IMR-90 (cell line): Measurements from ENCODE around the gene TMEM132A. TPM values are rescaled to one million over a fixed set of nuclear protein-coding genes. Genes with fewer than 3 reads are reported as not detected.

Experiments used
- ATAC-seq: fragments of 200-7000 bp; cut with Tn5 transposase; 2 replicates; pipeline ENCODE4 v1.9.1; 2020; ENCODE audit warnings: low read depth, mild to moderate bottlenecking, moderate library complexity
- BruUV-seq: library from RNA; stranded (reverse); fragments of 400-500 nt; replicated peaks from 2 replicates; lab custom pipeline; 2021; lab: Mats Ljungman, UMichigan
- CTCF ChIA-PET: fragments of 300-600 bp; formaldehyde crosslinking; extraction: SDS; loops from one replicate; lab custom pipeline; 2021; ENCODE audit warnings: antibody characterized with exemption; lab: Yijun Ruan, JAX
- POLR2A ChIA-PET: fragments of 300-600 bp; sonication (Branson Sonifier 250); formaldehyde crosslinking; loops from one replicate; lab custom pipeline; 2022; ENCODE audit warnings: antibody characterized with exemption; ENCODE audit not compliant: unreplicated experiment; lab: Charles Lee
- DNase-seq: peaks from one replicate; pipeline ENCODE4 v3.0.0; 2013
- H2AFZ ChIP-seq: replicated peaks from 2 replicates; pipeline ENCODE3; 2013; ENCODE audit warnings: low read length, mild to moderate bottlenecking; ENCODE audit not compliant: poor library complexity
- H2AK5ac ChIP-seq: 2 replicates; pipeline ENCODE4 v1.6.1; 2013; ENCODE audit warnings: low read depth, low read length, inconsistent platforms
- H2AK9ac ChIP-seq: replicated peaks from 2 replicates; pipeline ENCODE3; 2013; ENCODE audit warnings: mild to moderate bottlenecking, low read depth, low read length, moderate library complexity; ENCODE audit not compliant: poor library complexity
- H2BK120ac ChIP-seq: 2 replicates; pipeline ENCODE4 v1.6.1; 2013; ENCODE audit warnings: low read depth, low read length, inconsistent platforms
- H2BK15ac ChIP-seq: 3 replicates; pipeline ENCODE4 v1.6.1; 2013; ENCODE audit warnings: low read depth, low read length, inconsistent platforms
- H2BK20ac ChIP-seq: 2 replicates; pipeline ENCODE4 v1.6.1; 2013; ENCODE audit warnings: low read depth, mild to moderate bottlenecking, inconsistent platforms, low read length, moderate library complexity
- H2BK5ac ChIP-seq: 2 replicates; pipeline ENCODE4 v1.6.1; 2013; ENCODE audit warnings: mild to moderate bottlenecking, low read depth, low read length, inconsistent platforms; ENCODE audit not compliant: poor library complexity, severe bottlenecking
- H3K14ac ChIP-seq: replicated peaks from 2 replicates; pipeline ENCODE4 v1.6.1; 2013; ENCODE audit warnings: low read depth, low read length, inconsistent platforms
- H3K18ac ChIP-seq: 2 replicates; pipeline ENCODE4 v1.6.1; 2013; ENCODE audit warnings: low read depth, low read length, control low read depth
- H3K23ac ChIP-seq: 2 replicates; pipeline ENCODE4 v1.6.1; 2013; ENCODE audit warnings: low read depth, low read length, inconsistent platforms
- H3K27ac ChIP-seq: 2 replicates; pipeline ENCODE4 v1.5.1; 2013; ENCODE audit warnings: mild to moderate bottlenecking, control low read depth, low read length; ENCODE audit not compliant: insufficient read depth
- H3K27me3 ChIP-seq: 2 replicates; pipeline ENCODE4 v1.6.1; 2013; ENCODE audit warnings: low read length; ENCODE audit not compliant: control insufficient read depth, insufficient read depth
- H3K36me3 ChIP-seq: 2 replicates; pipeline ENCODE4 v1.6.1; 2013; ENCODE audit warnings: low read length, mixed read lengths; ENCODE audit not compliant: control insufficient read depth, insufficient read depth
- H3K4ac ChIP-seq: 2 replicates; pipeline ENCODE4 v1.6.1; 2013; ENCODE audit warnings: low read depth, low read length, inconsistent platforms
- H3K4me1 ChIP-seq: 2 replicates; pipeline ENCODE4 v1.6.1; 2013; ENCODE audit warnings: low read length, mixed read lengths; ENCODE audit not compliant: control insufficient read depth, insufficient read depth
- H3K4me2 ChIP-seq: 2 replicates; pipeline ENCODE4 v1.6.1; 2013; ENCODE audit warnings: low read depth, mild to moderate bottlenecking, control low read depth, low read length, moderate library complexity
- H3K4me3 ChIP-seq: 2 replicates; pipeline ENCODE4 v1.5.1; 2013; ENCODE audit warnings: low read depth, mild to moderate bottlenecking, control low read depth, low read length, moderate library complexity; ENCODE audit not compliant: insufficient read depth
- H3K56ac ChIP-seq: 2 replicates; pipeline ENCODE4 v1.6.1; 2013; ENCODE audit warnings: low read length, inconsistent platforms; ENCODE audit not compliant: insufficient read depth; ENCODE audit errors: extremely low read depth
- H3K79me1 ChIP-seq, 2 experiments: 2 replicates each; pipeline ENCODE4 v1.6.1; 2013; ENCODE audit warnings: low read length in 2 of 2, inconsistent platforms in 1 of 2, low read depth in 1 of 2
- H3K9ac ChIP-seq: 2 replicates; pipeline ENCODE4 v1.6.1; 2013; ENCODE audit warnings: low read depth, low read length, control low read depth
- H3K9me1 ChIP-seq: 2 replicates; pipeline ENCODE4 v1.6.1; 2013; ENCODE audit warnings: low read length, inconsistent platforms; ENCODE audit not compliant: insufficient read depth
- H3K9me3 ChIP-seq: 2 replicates; pipeline ENCODE4 v1.6.1; 2013; ENCODE audit warnings: low read length; ENCODE audit not compliant: control insufficient read depth, insufficient read depth
- H4K20me1 ChIP-seq: 2 replicates; pipeline ENCODE4 v1.6.1; 2013; ENCODE audit warnings: low read length, inconsistent platforms; ENCODE audit not compliant: insufficient read depth
- H4K5ac ChIP-seq: 2 replicates; pipeline ENCODE4 v1.6.1; 2013; ENCODE audit warnings: mild to moderate bottlenecking, low read depth, low read length, control low read depth
- H4K8ac ChIP-seq, 2 experiments: 2 replicates each; pipeline ENCODE4 v1.6.1; 2013; ENCODE audit warnings: low read depth in 2 of 2, low read length in 2 of 2, control low read depth in 1 of 2, inconsistent platforms in 1 of 2
- H4K91ac ChIP-seq: 2 replicates; pipeline ENCODE4 v1.6.1; 2013; ENCODE audit warnings: low read depth, low read length, inconsistent platforms; ENCODE audit not compliant: insufficient read depth
- BHLHE40 ChIP-seq: fragments of 150-350 bp; IDR thresholded peaks from 2 replicates; pipeline ENCODE4 v1.6.1; 2016; ENCODE audit warnings: mild to moderate bottlenecking, low read depth, low read length
- CEBPB ChIP-seq: IDR thresholded peaks from 2 replicates; pipeline ENCODE4 v1.6.1; 2012; ENCODE audit warnings: low read depth, low read length, improper control_type of control experiment
- CTCF ChIP-seq: conservative IDR thresholded peaks from 2 replicates; pipeline ENCODE4 v1.5.1; 2012; ENCODE audit warnings: mild to moderate bottlenecking, low read depth, low read length, improper control_type of control experiment
- MAFK ChIP-seq: IDR thresholded peaks from 2 replicates; pipeline ENCODE4 v1.6.1; 2012; ENCODE audit warnings: low read depth, low read length, improper control_type of control experiment
- MAZ ChIP-seq: IDR thresholded peaks from 2 replicates; pipeline ENCODE4 v1.6.1; 2012; ENCODE audit warnings: low read depth, mild to moderate bottlenecking, low read length, improper control_type of control experiment, moderate library complexity, borderline replicate concordance
- MXI1 ChIP-seq: IDR thresholded peaks from 2 replicates; pipeline ENCODE4 v1.6.1; 2012; ENCODE audit warnings: low read depth, mild to moderate bottlenecking, low read length, moderate library complexity, borderline replicate concordance
- NFE2L2 ChIP-seq: fragments of 150-350 bp; IDR thresholded peaks from 2 replicates; pipeline ENCODE4 v1.6.1; 2016; ENCODE audit warnings: low read depth, mild to moderate bottlenecking, low read length
- POLR2A ChIP-seq: IDR thresholded peaks from 2 replicates; pipeline ENCODE4 v1.6.1; 2012; ENCODE audit warnings: mild to moderate bottlenecking, low read depth, low read length
- RAD21 ChIP-seq: IDR thresholded peaks from 2 replicates; pipeline ENCODE4 v1.6.1; 2012; ENCODE audit warnings: low read length, improper control_type of control experiment
- SMC3 ChIP-seq: fragments of 150-350 bp; IDR thresholded peaks from 2 replicates; pipeline ENCODE4 v1.6.1; 2016; ENCODE audit warnings: low read depth, mild to moderate bottlenecking, antibody characterized with exemption, low read length, moderate library complexity
- USF2 ChIP-seq: fragments of 150-350 bp; IDR thresholded peaks from 2 replicates; pipeline ENCODE4 v1.6.1; 2017; ENCODE audit warnings: mild to moderate bottlenecking, antibody characterized with exemption, low read length, low read depth
- WGBS, 2 experiments: methylation state at CpG; one replicate each; pipeline versions ENCODE4 v1.1.5 to v1.1.7; 2013; ENCODE audit warnings: missing lambda C conversion rate in 2 of 2; ENCODE audit not compliant: insufficient read length in 1 of 2; ENCODE audit errors: extremely low coverage in 2 of 2; 5-methylcytosine and 5-hydroxymethylcytosine counted together
- dilution Hi-C: fragments of 300-500 bp; cut with HindIII; formaldehyde crosslinking; loops from one replicate; pipeline ENCODE4 v1.14.3; 2018; ENCODE audit warnings: low sequenced_read_pairs; ENCODE audit not compliant: unreplicated experiment
- in situ Hi-C: fragments of 300-500 bp; cut with MboI; formaldehyde crosslinking; loops from 3 replicates; pipeline ENCODE4 v1.14.3; 2019; ENCODE audit warnings: low sequenced_read_pairs, inconsistent platforms, mixed read lengths
- intact Hi-C: fragments of 100-400 bp; cut with micrococcal nuclease; formaldehyde crosslinking; loops from 2 replicates; pipeline ENCODE4 v1.10.0; 2022
- polyA plus RNA-seq, 3 experiments: library from polyadenylated mRNA; depleted of rRNA; stranded (reverse); fragments of >200 nt; gene quantifications; 2 replicates each; pipeline ENCODE4 v1.2.3, GENCODE V29; 2012; ENCODE audit warnings: low replicate concordance in 1 of 3
- total RNA-seq: library from RNA; depleted of rRNA; stranded (reverse); fragments of >200 nt; gene quantifications from 2 replicates; pipeline ENCODE4 v1.2.3, GENCODE V29; 2012
- TF ChIP-seq, protein P1 (sequence below): fragments of 150-350 bp; IDR thresholded peaks from 2 replicates; pipeline ENCODE4 v1.6.1; 2016; ENCODE audit warnings: low read depth, mild to moderate bottlenecking, low read length, moderate library complexity, borderline replicate concordance

TMEM132A gene
- total and polyA plus RNA-seq, 2 of the 4 experiments (the other 2 are of a cell fraction), result 7.7 to 64.2 TPM

GRCh38 chr11:60970890-60971289, 46.6 kb downstream of the TMEM132A start:
- Histone ChIP-seq H3K27me3 (peaks cover 41% of the 10 kb centered on the region), H2AK5ac (no peak overlapping the region), H3K36me3 (no peaks in the 10 kb centered on the region), H3K9me3 (no peaks in the 10 kb centered on the region; the same call in 1 of the 2 replicates), H3K14ac (no peak overlapping the region), H3K79me1 (no peaks in the 10 kb centered on the region), H3K9me1 (no peaks in the 10 kb centered on the region; the same call in 1 of the 2 replicates), H4K20me1 (no peaks in the 10 kb centered on the region), H2AK9ac (no peak overlapping the region), H3K56ac (no peak overlapping the region), H2BK120ac (no peak overlapping the region), H2BK20ac (no peak overlapping the region), H3K9ac (no peak overlapping the region), H3K23ac (no peak overlapping the region), H3K4me1 (no peaks in the 10 kb centered on the region), H4K91ac (no peak overlapping the region), H2BK15ac (no peak overlapping the region), H2BK5ac (no peak overlapping the region), H3K4ac (no peak overlapping the region), H3K27ac (no peak overlapping the region), H3K18ac (no peak overlapping the region), H3K4me2 (no peak overlapping the region), H3K4me3 (no peak overlapping the region), H2AFZ (no peak overlapping the region), H4K5ac (no peak overlapping the region), H4K8ac (no peak overlapping the region)
- WGBS, 2 experiments, result 59% methylated on average over 3 of the region's 5 CpGs; no CpG with 5 or more reads in 1 of the 2 experiments
- dilution Hi-C loops, result no loop called here
- intact Hi-C loops, result loop anchor here (1.0 to 2.0 kb wide), 3 partner anchors 158 to 216 kb away; no protein-coding TSS in a partner anchor
- TF ChIP-seq POLR2A, result no peak
- TF ChIP-seq, protein P1, sequence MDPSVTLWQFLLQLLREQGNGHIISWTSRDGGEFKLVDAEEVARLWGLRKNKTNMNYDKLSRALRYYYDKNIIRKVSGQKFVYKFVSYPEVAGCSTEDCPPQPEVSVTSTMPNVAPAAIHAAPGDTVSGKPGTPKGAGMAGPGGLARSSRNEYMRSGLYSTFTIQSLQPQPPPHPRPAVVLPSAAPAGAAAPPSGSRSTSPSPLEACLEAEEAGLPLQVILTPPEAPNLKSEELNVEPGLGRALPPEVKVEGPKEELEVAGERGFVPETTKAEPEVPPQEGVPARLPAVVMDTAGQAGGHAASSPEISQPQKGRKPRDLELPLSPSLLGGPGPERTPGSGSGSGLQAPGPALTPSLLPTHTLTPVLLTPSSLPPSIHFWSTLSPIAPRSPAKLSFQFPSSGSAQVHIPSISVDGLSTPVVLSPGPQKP, result no peak
- TF ChIP-seq BHLHE40, result no peak
- TF ChIP-seq MAZ, result no peak
- no peak for TF ChIP-seq RAD21
- TF ChIP-seq NFE2L2, result no peak
- no peak for TF ChIP-seq MXI1
- no peak for TF ChIP-seq SMC3
- no peak for TF ChIP-seq MAFK
- no peak for TF ChIP-seq CTCF
- TF ChIP-seq CEBPB, result no peak
- TF ChIP-seq USF2, result no peak
- ATAC-seq (no peak), DNase-seq (no peak)
- in situ Hi-C loops, result no loop called here
- CTCF ChIA-PET, result interaction anchor here (1.0 kb wide), 1 partner anchor 217 kb away, joined by 3 read pairs; no protein-coding TSS in a partner anchor
- POLR2A ChIA-PET, result no interaction called here
- no TSS peak for BruUV-seq
